Measurements from ENCODE around the gene ANXA10.

DNA sequence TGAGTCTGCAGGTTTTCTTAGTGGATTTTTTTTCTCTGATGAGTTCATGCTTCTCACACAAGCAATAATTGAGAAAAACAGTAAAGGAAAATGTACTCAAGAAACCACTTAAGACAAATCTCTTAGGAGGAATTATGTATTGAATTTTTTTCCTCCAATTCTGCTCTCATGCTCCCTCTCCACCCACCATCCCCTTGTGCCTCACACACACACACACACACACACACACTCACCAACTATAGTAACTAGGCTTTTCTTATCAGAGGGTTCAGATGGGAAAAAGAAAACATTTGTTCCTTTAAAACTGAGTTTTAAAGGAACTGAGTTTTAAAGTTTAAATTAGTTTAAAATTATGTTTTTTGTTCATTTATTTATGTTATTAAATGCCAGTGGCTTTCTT lies 47.0 kb upstream of the ANXA10 start:
- TF ChIP-seq, protein P1, sequence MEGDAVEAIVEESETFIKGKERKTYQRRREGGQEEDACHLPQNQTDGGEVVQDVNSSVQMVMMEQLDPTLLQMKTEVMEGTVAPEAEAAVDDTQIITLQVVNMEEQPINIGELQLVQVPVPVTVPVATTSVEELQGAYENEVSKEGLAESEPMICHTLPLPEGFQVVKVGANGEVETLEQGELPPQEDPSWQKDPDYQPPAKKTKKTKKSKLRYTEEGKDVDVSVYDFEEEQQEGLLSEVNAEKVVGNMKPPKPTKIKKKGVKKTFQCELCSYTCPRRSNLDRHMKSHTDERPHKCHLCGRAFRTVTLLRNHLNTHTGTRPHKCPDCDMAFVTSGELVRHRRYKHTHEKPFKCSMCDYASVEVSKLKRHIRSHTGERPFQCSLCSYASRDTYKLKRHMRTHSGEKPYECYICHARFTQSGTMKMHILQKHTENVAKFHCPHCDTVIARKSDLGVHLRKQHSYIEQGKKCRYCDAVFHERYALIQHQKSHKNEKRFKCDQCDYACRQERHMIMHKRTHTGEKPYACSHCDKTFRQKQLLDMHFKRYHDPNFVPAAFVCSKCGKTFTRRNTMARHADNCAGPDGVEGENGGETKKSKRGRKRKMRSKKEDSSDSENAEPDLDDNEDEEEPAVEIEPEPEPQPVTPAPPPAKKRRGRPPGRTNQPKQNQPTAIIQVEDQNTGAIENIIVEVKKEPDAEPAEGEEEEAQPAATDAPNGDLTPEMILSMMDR (IDR thresholded peaks at IDR 0.05), result no peak
- TF ChIP-seq POLR2A (IDR thresholded peaks at IDR 0.05), result no peak
